Measurements from ENCODE around the gene EPHA1.

EPHA1 gene

DNA sequence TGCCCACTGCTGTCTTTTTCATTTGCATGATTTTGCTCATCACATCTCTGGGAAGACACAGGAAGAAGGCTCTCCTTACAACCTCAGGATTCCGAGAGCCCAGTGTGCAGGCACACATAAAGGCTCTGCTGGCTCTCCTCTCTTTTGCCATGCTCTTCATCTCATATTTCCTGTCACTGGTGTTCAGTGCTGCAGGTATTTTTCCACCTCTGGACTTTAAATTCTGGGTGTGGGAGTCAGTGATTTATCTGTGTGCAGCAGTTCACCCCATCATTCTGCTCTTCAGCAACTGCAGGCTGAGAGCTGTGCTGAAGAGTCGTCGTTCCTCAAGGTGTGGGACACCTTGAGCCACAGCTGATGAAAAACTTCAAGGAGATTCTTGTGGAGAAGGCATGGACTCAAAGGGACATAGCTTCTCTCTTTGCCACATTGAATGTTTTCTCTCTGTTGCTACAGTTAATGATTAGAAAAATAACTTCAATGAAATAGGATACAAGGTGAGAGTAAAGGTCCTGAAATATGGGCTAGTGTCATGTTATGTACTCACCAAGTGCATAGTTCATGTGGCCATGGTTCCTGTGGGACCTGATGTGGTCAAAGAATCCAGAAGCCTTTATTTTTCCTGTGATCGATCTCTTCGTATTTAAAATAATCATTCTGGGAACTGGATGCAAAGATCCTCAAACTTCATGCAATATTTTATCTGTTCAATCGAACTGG is 35.6 kb upstream of the EPHA1 start:
- H3K4me3 ChIP-seq (ENCODE audit: low read length), result no peak overlapping the region
- DNase-seq (ENCODE audit: low read depth), result no peak
- TF ChIP-seq, protein P1, sequence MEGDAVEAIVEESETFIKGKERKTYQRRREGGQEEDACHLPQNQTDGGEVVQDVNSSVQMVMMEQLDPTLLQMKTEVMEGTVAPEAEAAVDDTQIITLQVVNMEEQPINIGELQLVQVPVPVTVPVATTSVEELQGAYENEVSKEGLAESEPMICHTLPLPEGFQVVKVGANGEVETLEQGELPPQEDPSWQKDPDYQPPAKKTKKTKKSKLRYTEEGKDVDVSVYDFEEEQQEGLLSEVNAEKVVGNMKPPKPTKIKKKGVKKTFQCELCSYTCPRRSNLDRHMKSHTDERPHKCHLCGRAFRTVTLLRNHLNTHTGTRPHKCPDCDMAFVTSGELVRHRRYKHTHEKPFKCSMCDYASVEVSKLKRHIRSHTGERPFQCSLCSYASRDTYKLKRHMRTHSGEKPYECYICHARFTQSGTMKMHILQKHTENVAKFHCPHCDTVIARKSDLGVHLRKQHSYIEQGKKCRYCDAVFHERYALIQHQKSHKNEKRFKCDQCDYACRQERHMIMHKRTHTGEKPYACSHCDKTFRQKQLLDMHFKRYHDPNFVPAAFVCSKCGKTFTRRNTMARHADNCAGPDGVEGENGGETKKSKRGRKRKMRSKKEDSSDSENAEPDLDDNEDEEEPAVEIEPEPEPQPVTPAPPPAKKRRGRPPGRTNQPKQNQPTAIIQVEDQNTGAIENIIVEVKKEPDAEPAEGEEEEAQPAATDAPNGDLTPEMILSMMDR (conservative IDR thresholded peaks at IDR 0.05; ENCODE audit: low read length), result no peak

DNA sequence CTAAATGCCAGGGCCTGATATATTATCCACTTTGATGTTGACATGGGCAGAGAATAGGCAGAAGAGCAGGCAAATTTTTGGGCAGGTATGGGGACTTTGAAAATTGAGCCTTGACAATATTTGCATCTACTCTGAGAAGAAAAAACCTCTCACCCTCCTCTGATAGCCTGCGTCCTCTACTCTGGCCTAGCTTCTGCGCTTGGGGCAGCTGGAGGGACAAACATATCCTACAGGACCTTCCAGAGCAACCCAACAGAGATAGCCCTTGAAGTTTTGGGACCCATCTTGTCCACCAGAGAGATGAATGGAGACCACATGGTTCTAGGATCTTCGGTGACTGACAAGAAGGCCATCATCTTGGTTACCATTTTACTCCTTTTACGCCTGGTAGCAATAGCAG is 34.5 kb upstream of the EPHA1 start, which contains the start of gene TAS2R60:
Gene TAS2R60 (plus strand): TSS at position 301 of the 400 bp plus-strand sequence. CDS start 0 bp downstream, at position 301.
- TF ChIP-seq, protein P1 (conservative IDR thresholded peaks at IDR 0.05; ENCODE audit: low read length), result no peak
- DNase-seq (ENCODE audit: low read depth), result no peak
- no peak within 1 kb of the TSS for H3K4me3 ChIP-seq (ENCODE audit: low read length)

DNA sequence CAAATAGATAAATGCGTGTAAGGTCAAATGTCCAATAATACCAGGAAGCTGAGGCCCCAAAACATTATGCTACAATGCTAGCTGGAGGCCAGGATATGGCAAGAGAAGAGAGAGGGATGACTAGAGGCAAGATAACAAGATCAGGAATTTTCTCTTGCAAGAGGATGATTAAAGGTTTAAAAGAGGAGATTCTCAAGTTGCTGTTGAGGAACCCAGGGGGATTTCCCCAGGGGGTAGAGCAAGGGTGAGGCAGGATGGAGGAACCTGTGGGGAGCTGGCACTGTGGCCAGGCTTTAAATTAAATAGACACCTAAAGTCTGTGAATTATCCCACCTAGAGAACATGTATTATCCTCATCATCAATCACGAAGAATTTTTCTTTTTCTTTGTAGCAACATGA is 31.2 kb upstream of the EPHA1 start:
- no peak overlapping the region for H3K4me3 ChIP-seq (ENCODE audit: low read length)
- DNase-seq (ENCODE audit: low read depth), result no peak
- TF ChIP-seq, protein P1 (conservative IDR thresholded peaks at IDR 0.05; ENCODE audit: low read length), result no peak

DNA sequence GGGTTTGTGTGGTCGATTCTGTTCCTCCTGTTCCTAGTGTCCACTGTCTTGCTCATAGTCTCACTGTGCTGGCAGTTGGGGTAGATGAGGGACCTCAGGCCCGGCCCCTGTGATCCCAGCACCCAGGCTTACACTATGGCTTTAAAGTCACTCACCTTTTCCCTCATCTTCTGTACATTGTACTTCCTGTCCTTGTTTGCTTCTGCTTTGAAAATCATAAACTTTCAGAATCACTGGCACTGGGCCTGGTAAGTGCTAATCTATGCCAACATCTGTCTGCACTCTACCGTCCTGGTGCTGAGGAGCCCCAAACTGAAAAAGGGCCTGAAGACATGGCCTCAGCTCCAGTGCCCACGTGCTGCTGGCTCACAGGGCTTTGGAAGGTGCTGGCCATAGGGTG is 28.9 kb upstream of the EPHA1 start:
- TF ChIP-seq, protein P1 (conservative IDR thresholded peaks at IDR 0.05; ENCODE audit: low read length), result no peak
- H3K4me3 ChIP-seq (ENCODE audit: low read length), result no peak overlapping the region
- DNase-seq (ENCODE audit: low read depth), result no peak

DNA sequence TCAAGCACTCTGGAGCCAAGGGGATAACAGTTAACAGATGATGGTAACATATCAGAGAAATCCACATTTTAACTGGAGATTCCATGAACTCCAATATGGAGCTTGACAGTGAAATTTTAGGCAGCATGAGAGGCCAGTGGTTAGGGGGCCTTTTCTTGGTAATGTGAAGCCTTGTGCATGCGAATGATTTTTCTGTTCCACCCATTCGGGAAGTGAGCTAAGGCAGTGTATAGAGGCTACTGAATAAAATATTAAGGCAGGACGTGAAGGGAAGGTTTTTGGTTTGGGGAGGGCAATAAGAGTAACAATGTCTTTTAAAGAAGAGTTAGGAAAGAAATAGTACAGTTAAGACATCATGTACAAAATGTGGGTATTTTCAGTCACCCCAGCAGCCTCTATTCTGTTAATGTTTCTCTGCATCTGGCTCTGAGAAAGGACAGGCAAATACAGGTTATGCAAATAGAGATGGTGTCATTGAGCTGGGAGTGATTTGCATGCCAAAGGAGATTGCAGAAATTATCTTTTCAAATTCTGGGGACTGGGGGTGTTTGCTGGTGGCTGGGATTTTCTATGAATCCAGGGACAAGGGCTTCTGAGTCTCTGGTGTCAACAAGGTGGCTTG is 27.8 kb upstream of the EPHA1 start:
- no peak for DNase-seq (ENCODE audit: low read depth)
- TF ChIP-seq, protein P1 (conservative IDR thresholded peaks at IDR 0.05; ENCODE audit: low read length), result no peak
- H3K4me3 ChIP-seq (ENCODE audit: low read length), result no peak overlapping the region

DNA sequence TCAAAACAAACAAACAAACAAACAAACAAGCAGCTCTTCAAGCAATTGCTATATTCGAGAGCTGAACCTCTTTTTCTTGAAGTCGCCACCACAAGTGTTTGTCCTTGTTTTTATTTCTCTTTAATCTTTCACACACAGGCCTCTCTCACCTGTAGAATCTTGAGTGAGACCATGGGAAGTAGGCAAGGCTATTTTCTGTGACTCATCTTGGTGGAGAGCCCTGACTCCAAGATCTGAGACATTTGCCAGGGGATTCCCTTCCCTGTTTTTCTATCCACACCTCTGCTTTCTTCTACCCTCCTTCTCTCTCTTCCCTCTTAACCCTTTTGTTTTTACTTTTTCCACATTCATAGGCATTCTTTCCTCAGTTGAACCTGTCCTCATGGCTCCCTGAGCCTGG is 26.6 kb upstream of the EPHA1 start:
- H3K4me3 ChIP-seq (ENCODE audit: low read length), result no peak overlapping the region
- no peak for DNase-seq (ENCODE audit: low read depth)
- TF ChIP-seq, protein P1 (conservative IDR thresholded peaks at IDR 0.05; ENCODE audit: low read length), result no peak

DNA sequence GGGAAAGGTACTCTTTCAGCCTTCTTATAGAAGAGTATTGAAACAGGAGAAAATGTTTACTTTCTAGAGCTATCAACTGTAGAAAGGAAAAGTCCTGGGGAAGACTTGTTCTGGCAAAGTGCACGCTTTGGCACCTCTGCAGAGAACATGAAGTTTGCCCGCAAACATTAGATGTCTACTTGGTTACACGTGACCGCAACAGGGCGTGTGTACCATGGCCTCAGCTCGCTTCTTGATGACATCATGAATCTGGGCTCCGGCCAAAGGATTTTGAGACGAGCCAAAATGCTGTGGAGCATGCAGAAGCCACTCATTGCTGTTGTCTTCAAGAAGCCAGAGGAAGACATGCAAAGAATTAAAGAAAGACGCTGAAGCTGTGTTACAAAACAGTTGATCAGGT is 26.0 kb upstream of the EPHA1 start:
- no peak overlapping the region for H3K4me3 ChIP-seq (ENCODE audit: low read length)
- TF ChIP-seq, protein P1 (conservative IDR thresholded peaks at IDR 0.05; ENCODE audit: low read length), result no peak
- peak; percentile 85 for DNase-seq (ENCODE audit: low read depth)

Data from AG10803 (cell line).